GM12874 (cell line): ENCODE data around the gene UBE2L5.

Source experiments
- CTCF ChIP-seq: IDR thresholded peaks from 2 replicates; pipeline ENCODE4 v1.5.1; 2011; ENCODE audit warnings: low read depth, mild to moderate bottlenecking, control low read depth, low read length, moderate library complexity; ENCODE audit not compliant: insufficient read depth

The UBE2L5 gene

GRCh38 chr13:30464496-30465342 is 42.4 kb downstream of the UBE2L5 start:
- no peak for TF ChIP-seq CTCF

GRCh38 chr13:30465343-30465592 is 43.0 kb downstream of the UBE2L5 start:
- no peak for TF ChIP-seq CTCF

- TF ChIP-seq CTCF, result no peak
These were observed 43.5 kb downstream of the UBE2L5 start, which contains the start of gene HMGB1 for GRCh38 chr13:30465593-30466357. Gene HMGB1 (minus strand): TSS chr13:30465936. CDS start chr13:30463680, 2,256 bp downstream.

- no peak for TF ChIP-seq CTCF
These were observed 44.0 kb downstream of the UBE2L5 start for GRCh38 chr13:30466358-30466714.

GRCh38 chr13:30466841-30467252 is 44.6 kb downstream of the UBE2L5 start:
- TF ChIP-seq CTCF, result no peak

GRCh38 chr13:30473675-30474074 is 51.4 kb downstream of the UBE2L5 start:
- TF ChIP-seq CTCF, result no peak

GRCh38 chr13:30477346-30478195 is 55.3 kb downstream of the UBE2L5 start:
- TF ChIP-seq CTCF, result no peak
